ENCODE data around the gene CXCL1.

CXCL1 gene

DNA sequence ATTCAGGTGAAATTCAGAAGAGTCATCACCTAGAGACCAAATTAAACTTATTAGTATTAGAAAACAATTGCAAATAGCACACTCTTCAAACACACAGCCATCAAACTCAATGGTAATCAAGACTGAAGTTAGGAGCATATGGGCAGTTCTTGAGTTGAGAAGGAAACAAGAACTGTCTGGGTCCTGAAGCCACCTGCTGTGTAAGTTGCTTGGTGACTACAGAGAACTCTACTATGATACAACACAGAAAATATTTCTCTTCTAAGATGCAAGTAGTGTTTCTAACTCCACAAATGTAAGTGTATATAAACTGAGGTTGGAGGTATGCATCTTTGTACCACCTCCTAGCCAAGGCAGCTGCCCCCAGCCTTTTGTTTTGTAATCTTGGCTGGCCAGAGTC, 16.4 kb upstream of the CXCL1 start:
- no peak for DNase-seq

DNA sequence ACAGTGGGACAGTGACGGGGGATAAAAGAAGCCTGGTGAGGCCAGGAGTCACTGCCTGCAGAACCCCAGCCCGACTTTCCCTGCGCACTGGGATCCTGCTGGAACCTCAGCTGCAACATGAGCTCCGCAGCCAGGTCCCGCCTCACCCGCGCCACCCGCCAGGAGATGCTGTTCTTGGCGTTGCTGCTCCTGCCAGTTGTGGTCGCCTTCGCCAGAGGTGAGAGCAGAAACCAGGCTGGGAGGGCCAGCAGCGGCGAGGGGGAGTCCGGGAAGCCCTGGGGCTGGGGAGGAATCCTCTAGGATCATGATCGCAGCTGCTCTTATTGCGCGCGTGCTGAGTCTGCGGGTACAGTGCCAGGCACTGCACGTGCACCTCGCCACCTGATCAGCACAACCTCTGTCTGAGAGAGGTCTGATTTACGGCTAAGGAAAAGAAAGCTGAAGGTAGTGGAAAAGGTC, 15.9 kb upstream of the CXCL1 start, which contains the start of gene PF4V1:
PF4V1 (plus strand) TSS at position 51 of the 459 bp plus-strand sequence; CDS start at position 118, 67 bp downstream.
- DNase-seq = no peak

DNA sequence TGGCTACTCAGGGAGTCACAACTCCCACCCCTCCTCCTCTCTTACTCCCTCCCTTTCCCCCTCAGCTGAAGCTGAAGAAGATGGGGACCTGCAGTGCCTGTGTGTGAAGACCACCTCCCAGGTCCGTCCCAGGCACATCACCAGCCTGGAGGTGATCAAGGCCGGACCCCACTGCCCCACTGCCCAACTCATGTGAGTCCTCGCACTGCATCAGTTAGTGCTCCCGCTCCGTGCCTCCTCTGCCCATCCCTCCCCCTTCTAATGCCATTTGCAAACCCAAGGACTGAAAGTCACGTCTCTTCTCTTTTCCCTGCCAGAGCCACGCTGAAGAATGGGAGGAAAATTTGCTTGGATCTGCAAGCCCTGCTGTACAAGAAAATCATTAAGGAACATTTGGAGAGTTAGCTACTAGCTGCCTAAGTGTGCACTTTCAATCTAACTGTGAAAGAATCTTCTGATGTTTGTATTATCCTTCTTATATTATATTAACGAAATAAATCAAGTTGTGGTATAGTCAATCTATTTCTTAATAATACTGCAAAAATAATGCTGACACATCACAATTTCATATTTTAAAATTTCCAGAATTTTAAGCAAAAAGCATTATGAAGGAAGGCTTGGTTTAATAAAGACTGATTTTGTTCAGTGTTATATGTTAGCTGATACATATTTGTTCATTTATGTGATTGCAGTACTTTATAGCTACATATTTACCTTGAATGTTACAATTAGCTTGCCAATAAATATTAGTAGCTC, 15.3 kb upstream of the CXCL1 start:
- DNase-seq = no peak

DNA sequence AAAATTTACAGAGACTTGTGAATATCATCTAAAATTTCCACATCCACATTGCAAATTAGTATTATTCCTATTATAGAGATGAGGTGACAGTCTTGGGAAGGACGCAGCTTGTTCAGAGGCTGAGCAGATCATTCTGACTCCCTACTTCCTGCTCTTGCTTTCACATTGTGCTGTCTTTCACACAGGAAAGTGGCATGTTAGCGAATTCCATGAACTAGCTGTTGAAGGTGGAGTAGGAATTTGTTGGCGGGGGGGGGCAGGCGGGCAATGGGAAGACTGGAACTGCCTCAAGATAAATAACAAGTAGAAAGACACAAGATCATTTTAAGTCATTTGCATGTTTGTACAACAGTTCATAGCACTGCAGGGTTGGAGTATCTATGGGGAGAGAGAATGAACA, 13.8 kb upstream of the CXCL1 start:
- DNase-seq = no peak

DNA sequence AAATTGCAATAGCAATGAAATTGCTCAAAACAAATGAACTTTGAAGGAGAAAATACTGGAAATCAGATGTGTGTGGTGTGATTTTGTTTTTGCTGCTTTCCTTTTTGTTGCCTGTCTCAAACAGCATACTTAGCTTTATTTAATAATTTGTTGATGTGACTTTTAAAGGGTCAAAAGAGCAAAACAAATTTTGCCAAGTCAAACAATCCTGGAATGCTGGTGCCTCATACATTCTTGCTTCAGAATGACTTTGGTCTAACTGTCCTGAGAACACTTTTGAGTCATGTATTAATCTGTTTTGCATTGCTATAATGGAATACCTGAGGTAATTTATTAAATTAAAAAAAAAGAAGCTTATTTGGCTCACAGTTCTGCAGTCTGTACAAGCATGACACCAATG, 12.7 kb upstream of the CXCL1 start:
- DNase-seq = no peak

DNA sequence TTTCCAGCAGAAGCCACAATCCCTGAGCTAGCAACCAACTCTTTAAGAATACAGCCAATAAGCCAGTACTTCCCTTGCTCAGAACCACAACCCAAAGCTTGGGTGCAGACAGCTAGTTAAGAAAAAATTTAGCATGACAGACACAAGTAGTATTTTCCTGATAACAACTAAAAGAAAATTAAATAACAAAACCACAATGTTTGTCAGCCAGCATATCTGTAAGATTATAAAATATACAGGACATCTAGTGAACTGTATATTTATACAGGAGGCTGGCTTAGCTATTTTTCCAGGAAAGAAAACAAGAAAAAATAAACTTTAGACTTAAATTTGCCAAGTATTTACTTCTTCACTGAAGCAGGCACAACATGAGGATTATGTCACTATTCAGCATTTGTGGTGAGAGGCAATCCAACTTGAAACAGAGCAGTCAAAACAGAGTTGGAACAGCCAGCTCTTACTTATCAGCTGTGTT, 9.5 kb upstream of the CXCL1 start:
- DNase-seq = no peak

DNA sequence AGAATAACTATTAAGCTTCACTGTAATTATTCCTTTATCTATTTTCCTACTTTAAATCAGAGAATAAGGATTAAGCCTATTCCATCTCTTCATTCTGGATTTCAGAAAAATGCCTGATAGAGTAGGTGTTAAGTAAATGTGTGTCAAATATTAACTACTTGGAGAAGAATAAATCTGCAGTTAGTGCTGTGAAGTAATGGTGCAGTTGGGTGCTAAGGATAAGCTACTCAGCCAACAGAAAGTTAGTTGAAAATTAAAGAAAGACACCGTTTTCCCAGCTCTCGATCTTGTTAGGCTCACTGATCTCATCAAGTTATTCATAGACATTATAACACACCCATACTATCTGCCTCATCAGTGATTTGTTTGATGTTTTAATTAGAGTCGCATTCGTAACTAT, 9.0 kb upstream of the CXCL1 start:
- DNase-seq = no peak

DNA sequence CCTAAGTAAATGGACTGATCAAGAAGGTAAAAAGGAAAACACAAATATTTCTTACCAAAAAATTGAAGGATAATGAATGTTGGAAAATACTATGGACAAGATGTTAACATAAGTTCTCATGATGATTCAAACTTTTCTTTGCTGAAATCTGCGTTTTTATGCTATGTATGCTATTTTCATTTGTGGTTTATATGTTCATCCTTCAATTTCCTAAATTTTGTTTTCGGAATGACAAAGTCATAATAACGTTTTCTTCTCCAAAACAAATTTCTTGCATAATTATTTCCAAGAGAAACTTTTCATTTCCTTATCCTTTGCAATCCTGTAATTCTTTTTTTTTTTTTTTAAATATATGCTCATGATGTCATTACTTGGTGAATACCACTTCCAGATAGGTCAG, 8.3 kb upstream of the CXCL1 start:
- no peak for DNase-seq

DNA sequence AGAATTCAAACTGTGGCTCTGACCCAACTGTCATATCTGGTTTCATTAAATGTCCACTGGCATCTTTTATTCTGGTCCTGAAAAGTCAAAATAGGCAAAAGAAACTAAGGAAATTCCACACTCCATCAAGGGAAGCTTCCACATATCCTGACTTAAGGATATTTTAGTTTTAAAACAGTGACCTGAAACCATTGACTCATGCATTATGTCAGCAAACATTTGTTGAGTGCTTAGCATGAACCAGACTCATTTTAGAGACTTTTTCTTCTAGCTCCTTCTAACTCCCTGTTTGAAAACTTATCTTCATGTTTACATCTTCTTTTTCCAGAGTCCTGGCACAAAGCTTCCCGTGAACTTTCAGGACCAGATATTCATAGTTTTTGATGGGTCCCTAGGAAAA, 6.9 kb upstream of the CXCL1 start:
- no peak for DNase-seq

DNA sequence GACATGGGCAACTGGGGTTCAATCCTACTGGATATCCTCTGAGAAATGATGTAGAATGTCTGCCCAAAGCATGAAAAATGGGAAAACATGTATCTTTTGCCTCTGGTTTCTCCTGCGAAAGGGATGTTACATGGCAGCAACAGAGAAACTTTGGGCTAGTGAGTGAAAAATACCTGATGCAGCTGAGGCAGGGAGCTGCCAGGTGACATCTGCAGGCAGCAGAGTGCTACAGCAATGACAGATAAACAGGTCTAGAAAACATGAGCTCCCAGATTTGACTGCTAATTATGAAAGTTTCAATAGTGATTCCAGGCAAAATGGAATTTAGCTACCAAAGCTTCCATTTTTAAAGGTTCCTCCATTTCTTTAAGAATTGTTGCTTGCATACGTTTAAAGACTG, 4.8 kb upstream of the CXCL1 start:
- DNase-seq = no peak

DNA sequence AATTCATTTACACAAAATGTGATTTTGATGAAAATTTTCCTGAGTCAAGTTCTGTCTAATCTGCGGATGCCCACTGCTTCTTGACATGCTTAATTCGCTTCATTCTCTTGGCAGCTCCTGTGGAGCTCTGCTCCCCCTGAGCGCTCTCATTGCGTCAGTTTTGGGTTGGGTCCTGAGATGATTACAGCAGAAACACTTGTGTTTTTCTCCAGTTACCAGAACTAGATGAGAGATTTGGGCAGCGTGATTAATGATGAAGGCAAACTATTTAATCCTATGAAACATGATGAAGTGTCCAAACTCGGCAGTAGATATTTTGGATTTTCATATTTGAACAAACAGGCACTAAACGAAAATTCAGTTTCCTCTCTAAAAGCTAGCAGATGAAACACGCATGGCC, 4.2 kb upstream of the CXCL1 start:
- DNase-seq = no peak

DNA sequence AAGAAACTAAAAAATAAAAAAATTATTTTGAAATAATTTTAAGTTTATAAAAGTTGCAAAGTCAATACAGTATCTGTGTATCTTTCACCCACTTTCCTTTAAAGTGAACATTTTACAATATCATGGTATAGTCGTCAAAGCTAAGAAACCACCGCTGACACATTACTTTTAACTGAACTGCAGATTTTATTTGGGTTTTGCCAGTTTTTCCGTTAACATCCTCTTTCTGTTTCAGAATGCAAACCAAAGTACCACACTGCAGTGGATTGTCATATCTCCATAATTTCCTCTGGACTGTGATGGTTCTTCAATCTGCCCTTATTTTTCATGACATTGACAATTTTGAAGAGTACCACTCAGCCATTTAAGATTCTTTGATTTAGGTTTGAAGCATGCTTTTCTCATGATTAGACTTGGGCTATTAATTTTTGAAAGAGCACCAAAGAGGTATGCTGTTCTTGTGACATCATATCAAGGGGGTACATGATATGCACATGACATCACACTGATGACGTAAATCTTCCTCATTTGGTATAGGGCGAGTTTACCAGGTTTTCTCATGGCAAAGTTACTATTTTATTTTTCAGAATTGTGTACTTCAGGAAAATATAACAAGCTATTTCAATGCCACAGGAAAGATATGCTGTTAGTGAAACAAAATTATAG, 3.6 kb upstream of the CXCL1 start:
- no peak for DNase-seq

DNA sequence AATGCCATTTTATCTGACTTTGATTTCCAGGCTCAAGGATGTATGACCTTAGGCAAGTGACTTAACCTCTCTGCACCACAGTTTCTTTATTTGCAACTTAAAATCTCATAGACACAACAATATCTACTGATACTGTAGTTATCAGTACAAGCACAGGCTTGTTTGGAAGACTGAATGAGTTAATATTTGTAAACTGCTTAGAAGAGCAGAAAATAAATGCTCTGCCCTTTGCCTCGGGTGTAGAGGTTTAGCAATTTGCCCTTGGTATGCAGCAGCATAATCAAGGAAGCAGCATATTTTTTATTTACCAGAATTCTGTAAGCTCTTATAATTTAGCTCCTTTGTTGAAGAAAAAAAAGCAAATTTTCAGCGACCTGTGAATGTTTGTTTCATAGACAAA, 2.9 kb upstream of the CXCL1 start:
- DNase-seq = no peak

DNA sequence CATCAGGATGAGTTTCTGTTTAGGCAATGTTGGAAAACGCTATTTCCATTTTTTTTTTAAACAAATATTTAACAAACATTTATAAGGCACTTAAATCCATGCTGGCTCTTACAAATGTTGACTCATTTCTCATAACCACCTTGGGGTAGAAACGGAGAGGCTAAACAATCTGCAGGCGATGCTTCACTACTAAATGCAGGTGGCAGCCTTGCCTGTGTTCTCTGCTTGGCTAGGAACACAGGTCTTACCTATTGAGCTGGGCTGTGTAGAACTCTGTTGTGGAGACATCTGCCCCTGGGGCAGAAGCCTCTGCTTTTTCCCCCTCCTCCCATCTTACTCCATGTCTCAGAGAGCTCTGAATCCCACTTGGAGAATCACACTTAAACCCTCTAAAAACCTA, 1.4 kb upstream of the CXCL1 start:
- DNase-seq = no peak

DNA sequence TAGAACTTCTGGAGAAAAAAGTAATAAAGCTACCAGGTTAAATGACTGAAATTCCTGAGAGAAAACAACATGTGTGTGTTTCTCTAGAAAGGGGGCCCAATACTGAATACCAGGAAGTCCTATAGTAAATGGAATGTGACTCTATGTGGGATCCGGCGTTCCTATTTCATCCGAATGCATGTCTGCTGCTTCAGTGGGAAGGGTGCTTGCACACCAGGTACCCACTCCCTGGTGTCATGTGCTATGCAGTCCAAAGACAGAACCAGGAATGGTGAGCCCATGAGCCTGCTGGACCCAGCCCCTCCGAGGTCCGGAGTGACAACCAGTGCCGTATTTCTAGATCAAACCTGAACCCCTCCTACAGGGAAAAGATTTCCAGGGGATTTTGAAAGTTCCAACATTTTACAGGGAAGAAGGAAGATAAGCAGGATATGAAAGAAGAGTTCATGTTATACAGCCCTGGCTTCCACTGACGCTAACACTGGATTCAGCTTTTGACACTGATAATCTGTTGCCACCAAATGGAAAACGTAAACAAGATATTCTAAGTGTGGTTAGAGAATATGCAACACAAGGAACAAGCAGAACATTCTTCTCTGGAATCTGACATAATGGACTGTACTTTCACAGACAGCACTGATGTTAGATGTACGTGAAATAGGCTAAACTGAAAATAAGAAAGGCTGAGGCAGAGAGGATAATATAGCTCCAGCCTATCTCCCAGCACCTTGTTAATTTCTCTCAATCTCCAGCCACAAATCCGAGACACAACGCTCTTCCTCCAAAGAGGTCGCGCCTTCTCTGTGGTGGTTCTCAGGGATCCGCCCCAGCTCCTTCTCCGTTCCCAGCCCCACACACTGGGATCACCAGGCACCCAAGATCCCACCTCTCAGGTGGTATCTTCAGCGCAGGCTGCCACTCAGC, 725 bp upstream of the CXCL1 start:
- DNase-seq = no peak

DNA sequence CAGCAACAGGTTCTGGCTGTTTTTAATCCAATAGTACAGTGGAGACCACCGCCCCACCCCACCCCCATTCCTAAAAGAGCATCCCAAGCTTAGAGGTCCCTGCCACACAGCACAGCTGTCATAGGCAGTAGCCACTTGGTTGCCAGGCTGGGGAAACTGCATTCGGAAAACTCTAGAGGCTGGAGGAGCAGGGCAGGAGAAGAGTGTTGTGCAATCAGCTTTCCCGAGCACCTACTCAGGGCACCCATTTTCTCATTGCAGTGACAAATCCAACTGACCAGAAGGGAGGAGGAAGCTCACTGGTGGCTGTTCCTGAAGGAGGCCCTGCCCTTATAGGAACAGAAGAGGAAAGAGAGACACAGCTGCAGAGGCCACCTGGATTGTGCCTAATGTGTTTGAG, 1.1 kb downstream of the CXCL1 start:
- DNase-seq = no peak

DNA sequence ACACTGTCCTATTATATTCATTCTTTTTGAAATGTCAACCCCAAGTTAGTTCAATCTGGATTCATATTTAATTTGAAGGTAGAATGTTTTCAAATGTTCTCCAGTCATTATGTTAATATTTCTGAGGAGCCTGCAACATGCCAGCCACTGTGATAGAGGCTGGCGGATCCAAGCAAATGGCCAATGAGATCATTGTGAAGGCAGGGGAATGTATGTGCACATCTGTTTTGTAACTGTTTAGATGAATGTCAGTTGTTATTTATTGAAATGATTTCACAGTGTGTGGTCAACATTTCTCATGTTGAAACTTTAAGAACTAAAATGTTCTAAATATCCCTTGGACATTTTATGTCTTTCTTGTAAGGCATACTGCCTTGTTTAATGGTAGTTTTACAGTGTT, 1.6 kb downstream of the CXCL1 start:
- DNase-seq = no peak

DNA sequence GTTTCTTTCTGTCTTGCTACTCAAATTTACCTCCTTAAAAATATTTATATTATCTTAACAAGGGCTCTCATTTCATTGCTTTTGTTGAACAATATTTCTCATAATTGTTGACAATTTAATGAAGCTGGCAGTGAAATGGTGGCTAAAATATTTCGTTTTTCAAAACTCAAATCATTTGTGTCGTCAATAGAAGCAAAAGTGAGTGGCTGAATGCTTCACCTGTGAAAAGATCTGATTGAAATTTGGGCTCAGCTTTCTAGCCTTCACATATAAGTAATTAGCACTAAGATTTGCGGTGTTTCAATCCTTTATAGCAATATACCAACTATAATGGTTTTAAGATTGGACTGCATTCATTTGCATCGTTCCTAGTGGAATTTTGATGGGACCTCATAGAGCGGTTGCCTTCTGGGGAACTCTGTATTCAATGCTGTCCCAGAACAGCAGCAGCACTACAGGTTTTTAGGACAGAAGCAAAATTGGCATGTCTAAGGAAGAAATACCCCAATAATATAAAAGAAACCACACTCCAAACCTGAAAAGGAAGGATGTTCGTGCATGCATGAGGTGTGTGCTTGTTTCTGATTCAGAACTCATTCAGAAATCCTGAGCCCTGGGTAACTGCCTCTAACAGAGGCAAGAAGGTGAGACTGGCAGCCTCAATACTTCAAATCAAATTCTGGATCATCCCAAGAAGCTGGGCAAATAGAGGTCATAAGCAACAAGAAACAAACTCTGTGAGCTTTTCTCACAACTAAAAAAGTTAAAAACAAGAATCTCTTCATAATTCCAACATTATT, 2.5 kb downstream of the CXCL1 start:
- no peak for DNase-seq

DNA sequence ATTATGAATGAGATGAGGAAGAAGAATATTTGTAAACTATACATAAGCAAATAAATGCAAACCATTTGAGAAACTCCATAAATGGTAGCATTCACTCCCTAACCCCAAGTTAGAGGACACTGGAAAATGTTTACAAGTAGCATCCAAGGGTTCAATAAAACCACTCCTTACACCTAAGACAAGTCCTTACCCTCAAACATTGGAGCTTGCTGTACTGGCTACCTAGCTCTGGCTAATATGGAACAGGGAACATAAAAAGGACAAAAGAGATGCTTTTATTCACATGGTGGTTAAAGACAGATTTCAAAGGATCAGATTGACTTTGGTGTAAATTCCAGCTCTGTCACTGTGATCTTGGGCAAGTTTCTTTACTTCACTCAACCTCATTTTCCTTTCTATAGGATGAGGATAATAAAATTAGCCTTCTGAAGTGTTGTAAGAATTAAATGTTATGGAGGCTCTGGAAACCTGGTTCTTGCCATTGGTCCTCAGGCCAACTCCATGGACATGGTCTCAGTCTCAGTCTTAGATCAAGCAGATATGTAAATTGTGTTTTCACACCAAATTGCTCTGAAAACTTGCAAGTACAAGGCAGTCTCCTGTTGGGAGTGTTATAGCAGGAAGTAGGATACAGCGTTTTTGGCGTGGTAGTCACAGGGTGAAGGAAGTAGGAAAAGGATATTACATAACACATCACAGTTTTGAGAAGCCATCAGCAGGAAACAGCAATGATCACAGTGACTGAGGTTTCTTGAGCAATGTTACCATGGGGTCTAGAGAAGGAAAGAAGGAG, 3.3 kb downstream of the CXCL1 start:
- DNase-seq = no peak

DNA sequence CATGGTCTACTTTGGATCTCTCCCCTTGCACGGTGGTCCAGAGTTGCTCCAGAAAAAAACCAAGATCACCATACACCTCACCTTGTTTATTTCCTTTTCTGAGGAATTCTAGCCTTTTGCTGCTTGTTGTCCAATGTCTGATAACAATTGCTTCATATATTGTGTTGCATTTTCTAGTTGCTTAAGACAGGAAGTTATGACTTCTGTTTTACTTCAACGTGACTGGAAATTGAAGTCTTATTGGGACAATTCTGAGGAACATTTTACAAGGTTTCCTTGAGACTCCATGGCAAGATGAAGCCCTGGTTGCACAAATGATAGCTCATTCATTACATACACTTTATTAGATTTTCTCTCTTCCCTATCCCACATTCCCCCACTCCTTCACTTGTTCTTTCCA, 5.2 kb downstream of the CXCL1 start:
- DNase-seq = no peak

DNA sequence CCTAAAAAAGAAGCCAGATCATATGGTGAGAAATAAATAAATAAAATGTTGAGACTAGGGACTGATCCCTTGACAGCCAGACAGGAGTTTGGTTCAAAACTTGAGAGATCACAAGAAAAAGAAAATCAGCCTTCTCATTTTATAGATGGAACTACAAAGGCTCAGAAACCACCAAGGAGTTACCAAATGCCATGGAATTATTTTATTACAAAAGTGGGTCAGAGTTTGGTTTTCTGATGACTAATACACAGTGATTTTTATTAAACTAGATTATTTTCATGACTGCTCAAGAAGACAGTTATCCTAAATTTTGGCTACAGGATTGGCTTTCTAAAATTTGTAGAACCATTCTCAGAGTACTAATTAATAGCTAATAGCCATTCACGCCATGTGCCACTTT, 6.2 kb downstream of the CXCL1 start:
- DNase-seq = no peak

DNA sequence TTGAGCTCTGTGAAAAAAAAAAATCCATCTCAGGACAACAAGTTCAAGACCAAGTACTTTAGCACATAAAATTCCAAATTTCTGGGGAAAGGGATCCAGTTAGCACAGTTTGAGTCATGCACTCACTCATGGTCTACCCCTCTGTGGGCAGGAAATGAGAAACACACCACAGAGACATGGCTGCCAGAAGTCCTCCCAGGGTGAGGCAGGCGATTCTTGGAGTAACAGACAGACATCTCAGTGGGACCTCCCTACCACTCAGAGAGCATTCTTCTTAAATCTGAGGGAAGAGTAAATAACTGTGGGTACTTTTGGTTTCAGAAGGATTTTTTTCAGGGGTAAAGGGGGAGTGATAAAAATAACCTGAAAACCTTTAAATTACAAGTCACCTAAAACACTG, 14.1 kb downstream of the CXCL1 start:
- no peak for DNase-seq
